CD14-positive monocyte (primary cell): ENCODE results near the gene ZNF335. TPM values are rescaled to one million over a fixed set of nuclear protein-coding genes. Genes with fewer than 3 reads are reported as not detected.

ENCODE experiments used
- DNase-seq, 3 donors: peaks; one replicate each; pipeline ENCODE4 v3.0.0-alpha.2; 2011 to 2022
- H2AFZ ChIP-seq: 2 replicates; pipeline ENCODE4 v1.6.0; 2012; ENCODE audit warnings: mild to moderate bottlenecking, low read depth, low read length, inconsistent platforms; ENCODE audit not compliant: insufficient read depth, poor library complexity, severe bottlenecking
- H3K27ac ChIP-seq, 2 donors: 1 replicate in 1 of 2; 2 replicates in 1 of 2; pipeline ENCODE4 v1.5.1; 2012 to 2013; ENCODE audit warnings: low read length in 2 of 2, control low read depth in 1 of 2, inconsistent platforms in 1 of 2, low read depth in 1 of 2, mild to moderate bottlenecking in 1 of 2
- H3K27me3 ChIP-seq, 2 donors: one replicate each; pipeline versions ENCODE4 v1.6.0 to v1.6.1; 2011 to 2013; ENCODE audit warnings: low read length in 2 of 2; ENCODE audit not compliant: control insufficient read depth in 2 of 2, insufficient read depth in 2 of 2
- H3K36me3 ChIP-seq, 2 donors: replicated peaks in 1 of 2; 1 replicate in 1 of 2; 2 replicates in 1 of 2; pipeline versions ENCODE4 v1.5.1 to v1.6.1; 2012 to 2013; ENCODE audit warnings: low read length in 2 of 2, control low read depth in 1 of 2, inconsistent platforms in 1 of 2, mild to moderate bottlenecking in 1 of 2; ENCODE audit not compliant: insufficient read depth in 2 of 2, control insufficient read depth in 1 of 2
- H3K4me1 ChIP-seq, 2 donors: 1 replicate in 1 of 2; 2 replicates in 1 of 2; pipeline versions ENCODE4 v1.5.1 to v1.6.1; 2012 to 2013; ENCODE audit warnings: low read length in 2 of 2, control low read depth in 1 of 2, inconsistent platforms in 1 of 2, mild to moderate bottlenecking in 1 of 2, moderate library complexity in 1 of 2; ENCODE audit not compliant: insufficient read depth in 2 of 2, control insufficient read depth in 1 of 2
- H3K4me2 ChIP-seq: replicated peaks from 2 replicates; pipeline ENCODE3; 2012; ENCODE audit warnings: low read length, moderate library complexity, mild to moderate bottlenecking; ENCODE audit not compliant: poor library complexity, severe bottlenecking; ENCODE audit errors: extremely low read depth
- H3K4me3 ChIP-seq, 3 experiments: fragments of 200-600 bp in 1 of 3; sonication (generic) in 1 of 3; replicated peaks in 1 of 3; 1 replicate in 2 of 3; 2 replicates in 1 of 3; pipeline ENCODE4 v1.5.1; 2011 to 2013; ENCODE audit warnings: low read length in 3 of 3, mild to moderate bottlenecking in 3 of 3, control low read depth in 2 of 3, low read depth in 2 of 3, inconsistent platforms in 1 of 3, moderate library complexity in 1 of 3
- H3K79me2 ChIP-seq: 2 replicates; pipeline ENCODE4 v1.6.0; 2012; ENCODE audit warnings: mild to moderate bottlenecking, control low read depth, inconsistent platforms, low read length, moderate library complexity; ENCODE audit not compliant: insufficient read depth
- H3K9ac ChIP-seq: 2 replicates; pipeline ENCODE4 v1.6.0; 2017; ENCODE audit warnings: low read length, mild to moderate bottlenecking; ENCODE audit not compliant: insufficient read depth, poor library complexity, severe bottlenecking
- H3K9me3 ChIP-seq, 2 donors: replicated peaks in 1 of 2; 1 replicate in 1 of 2; 2 replicates in 1 of 2; pipeline versions ENCODE4 v1.5.1 to v1.6.1; 2012 to 2013; ENCODE audit warnings: low read length in 2 of 2, control low read depth in 1 of 2; ENCODE audit not compliant: control insufficient read depth in 1 of 2, insufficient read depth in 1 of 2
- H4K20me1 ChIP-seq: 2 replicates; pipeline ENCODE4 v1.6.0; 2012; ENCODE audit warnings: mild to moderate bottlenecking, low read length, control low read depth, moderate library complexity; ENCODE audit not compliant: insufficient read depth
- H3K27ac Mint-ChIP-seq, 7 donors: one replicate each; pipeline ENCODE4 v1.8.0; 2020; ENCODE audit warnings: mild to moderate bottlenecking in 7 of 7, mixed read lengths in 7 of 7, moderate library complexity in 6 of 7, inconsistent platforms in 2 of 7
- H3K27me3 Mint-ChIP-seq, 3 donors: one replicate each; pipeline ENCODE4 v1.8.0; 2021 to 2022; ENCODE audit warnings: low read depth in 3 of 3, mild to moderate bottlenecking in 3 of 3, mixed read lengths in 3 of 3, moderate library complexity in 3 of 3, inconsistent platforms in 1 of 3
- H3K36me3 Mint-ChIP-seq, 2 donors: one replicate each; pipeline ENCODE4 v1.8.0; 2020; ENCODE audit warnings: mixed read lengths in 2 of 2, inconsistent platforms in 1 of 2, mild to moderate bottlenecking in 1 of 2
- H3K4me1 Mint-ChIP-seq: one replicate; pipeline ENCODE4 v1.8.0; 2020; ENCODE audit warnings: mild to moderate bottlenecking, mixed read lengths
- H3K4me3 Mint-ChIP-seq, 2 donors: one replicate each; pipeline ENCODE4 v1.8.0; 2020; ENCODE audit warnings: mild to moderate bottlenecking in 2 of 2, mixed read lengths in 2 of 2, moderate library complexity in 1 of 2
- H3K9me3 Mint-ChIP-seq, 7 donors: one replicate each; pipeline ENCODE4 v1.8.0; 2020 to 2022; ENCODE audit warnings: mixed read lengths in 7 of 7, mild to moderate bottlenecking in 6 of 7, moderate library complexity in 6 of 7, inconsistent platforms in 2 of 7
- WGBS: methylation state at CpG from one replicate; pipeline ENCODE4 v1.1.5; 2013; ENCODE audit warnings: missing lambda C conversion rate; ENCODE audit not compliant: insufficient coverage; 5-methylcytosine and 5-hydroxymethylcytosine counted together
- intact Hi-C, 2 donors: fragments of 100-400 bp; cut with micrococcal nuclease; formaldehyde crosslinking; loops; one replicate each; pipeline versions ENCODE4 v1.15.0 to v1.15.1; 2023
- polyA plus RNA-seq, 3 donors: library from polyadenylated mRNA; depleted of rRNA in 1 of 3; unstranded in 2 of 3; stranded (reverse) in 1 of 3; fragments of 300-500 nt in 2 of 3; fragments of >200 nt in 1 of 3; fragmentation: Illumina TruSeq in 2 of 3; gene quantifications; 1 replicate in 2 of 3; 2 replicates in 1 of 3; pipeline ENCODE4 v1.2.3, GENCODE V29; 2012 to 2021
- TF ChIP-seq, protein P1 (sequence below): fragments of 200-600 bp; IDR thresholded peaks from one replicate; pipeline ENCODE4 v1.8.0; 2022; ENCODE audit warnings: antibody characterized with exemption, mild to moderate bottlenecking

Gene ZNF335
- polyA plus RNA-seq, 3 donors, result 2.7 to 39.6 (median 3.1) TPM

GRCh38 chr20:45971425-45971674, 653 bp downstream of the ZNF335 start:
- peak overlapping the region; percentile 77 for H2AFZ ChIP-seq

DNA sequence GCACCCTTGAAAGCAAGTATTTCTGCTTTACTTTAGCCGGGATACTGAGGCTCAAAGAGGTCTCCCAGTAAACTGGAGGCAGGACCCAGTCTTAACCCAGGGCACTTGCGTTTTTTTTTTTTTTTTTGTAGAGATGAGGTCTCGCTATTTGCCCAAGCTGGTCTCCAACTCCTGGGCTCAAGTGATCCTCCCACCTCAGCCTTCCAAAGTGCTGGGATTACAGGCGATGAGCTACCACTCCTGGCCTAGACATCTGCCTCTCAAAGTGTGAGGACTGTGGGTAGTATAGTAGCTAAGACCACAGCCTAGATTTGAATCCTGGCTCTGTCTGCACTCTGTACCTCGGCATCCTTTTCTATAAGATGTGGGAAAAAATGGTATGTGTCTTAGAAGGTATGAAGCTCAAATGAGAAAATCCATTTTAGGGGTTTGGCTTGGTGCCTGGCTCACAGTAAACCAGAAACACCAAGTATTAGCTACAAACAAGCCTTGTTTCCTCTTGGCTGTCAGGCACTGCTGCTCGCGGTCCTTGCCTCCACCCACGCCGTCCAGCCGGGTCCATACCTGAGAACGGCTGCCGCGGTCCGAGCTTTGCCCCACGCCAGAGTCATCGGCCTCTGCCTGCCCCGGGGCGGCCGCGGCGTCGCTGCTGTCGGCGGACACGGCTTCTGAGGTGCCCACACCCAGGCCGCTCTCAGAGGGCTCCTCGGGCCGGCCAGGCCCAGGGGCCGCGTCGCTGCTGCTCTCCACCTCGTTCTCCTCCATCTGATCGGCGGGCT, 1.2 kb downstream of the ZNF335 start:
- TF ChIP-seq, protein P1, sequence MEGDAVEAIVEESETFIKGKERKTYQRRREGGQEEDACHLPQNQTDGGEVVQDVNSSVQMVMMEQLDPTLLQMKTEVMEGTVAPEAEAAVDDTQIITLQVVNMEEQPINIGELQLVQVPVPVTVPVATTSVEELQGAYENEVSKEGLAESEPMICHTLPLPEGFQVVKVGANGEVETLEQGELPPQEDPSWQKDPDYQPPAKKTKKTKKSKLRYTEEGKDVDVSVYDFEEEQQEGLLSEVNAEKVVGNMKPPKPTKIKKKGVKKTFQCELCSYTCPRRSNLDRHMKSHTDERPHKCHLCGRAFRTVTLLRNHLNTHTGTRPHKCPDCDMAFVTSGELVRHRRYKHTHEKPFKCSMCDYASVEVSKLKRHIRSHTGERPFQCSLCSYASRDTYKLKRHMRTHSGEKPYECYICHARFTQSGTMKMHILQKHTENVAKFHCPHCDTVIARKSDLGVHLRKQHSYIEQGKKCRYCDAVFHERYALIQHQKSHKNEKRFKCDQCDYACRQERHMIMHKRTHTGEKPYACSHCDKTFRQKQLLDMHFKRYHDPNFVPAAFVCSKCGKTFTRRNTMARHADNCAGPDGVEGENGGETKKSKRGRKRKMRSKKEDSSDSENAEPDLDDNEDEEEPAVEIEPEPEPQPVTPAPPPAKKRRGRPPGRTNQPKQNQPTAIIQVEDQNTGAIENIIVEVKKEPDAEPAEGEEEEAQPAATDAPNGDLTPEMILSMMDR, result no peak
- intact Hi-C loops, result loop anchor here in 1 of 2 donors (5.0 kb wide), 3 partner anchors 59 to 159 kb away; partner anchors contain the start of genes NCOA5, PLTP and UBE2C
- Mint-ChIP-seq H3K27ac (peak overlapping the region; percentile 90 to 100 (median 100)), H3K4me1 (peaks cover 37% of the 10 kb centered on the region), H3K27me3 (no peaks in the 10 kb centered on the region), H3K36me3 (peaks cover 26 to 37% of the 10 kb centered on the region in 2 donors), H3K4me3 (peak overlapping the region; percentile 83 to 88), H3K9me3 (no peaks in the 10 kb centered on the region)
- H2AFZ ChIP-seq, result peak overlapping the region; percentile 77
- H3K9ac ChIP-seq, result peak overlapping the region; percentile 98
- peak overlapping the region; percentile 84 for H3K4me2 ChIP-seq
- peaks cover 45 to 47% of the 10 kb centered on the region in 2 donors for H3K4me1 ChIP-seq
- peaks cover 30% of the 10 kb centered on the region for H4K20me1 ChIP-seq
- H3K27me3 ChIP-seq, result no peaks in the 10 kb centered on the region
- WGBS, result 17% methylated on average over 31 of the region's 34 CpGs
- peak overlapping the region; percentile 97 to 99 for H3K27ac ChIP-seq
- H3K36me3 ChIP-seq, result peaks cover 29 to 37% of the 10 kb centered on the region in 2 donors
- no peaks in the 10 kb centered on the region for H3K9me3 ChIP-seq
- peak overlapping the region; percentile 90 to 96 (median 96) for H3K4me3 ChIP-seq
- no peak for DNase-seq
- peaks cover 35% of the 10 kb centered on the region for H3K79me2 ChIP-seq

More at GRCh38 chr20:45971425-45971674, 653 bp downstream of the ZNF335 start:
- Histone ChIP-seq H3K27me3 (no peaks in the 10 kb centered on the region), H3K4me3 (peak overlapping the region; percentile 90 to 96 (median 96)), H3K4me2 (peak overlapping the region; percentile 84), H3K4me1 (peaks cover 45 to 47% of the 10 kb centered on the region in 2 donors), H4K20me1 (peaks cover 30% of the 10 kb centered on the region), H3K79me2 (peaks cover 35% of the 10 kb centered on the region), H3K9me3 (no peaks in the 10 kb centered on the region), H3K9ac (peak overlapping the region; percentile 98), H3K27ac (peak overlapping the region; percentile 97 to 99), H3K36me3 (peaks cover 27 to 32% of the 10 kb centered on the region in 2 donors)
- peak overlapping the region; percentile 83 to 88 for H3K4me3 Mint-ChIP-seq
- H3K4me1 Mint-ChIP-seq, result peaks cover 37% of the 10 kb centered on the region
- H3K27me3 Mint-ChIP-seq, result no peaks in the 10 kb centered on the region
- no peak for DNase-seq
- H3K9me3 Mint-ChIP-seq, result no peaks in the 10 kb centered on the region
- TF ChIP-seq, protein P1, result no peak
- WGBS, result 2% methylated on average over 14 of the region's 14 CpGs
- peaks cover 23 to 32% of the 10 kb centered on the region in 2 donors for H3K36me3 Mint-ChIP-seq
- intact Hi-C loops, result loop anchor here in 1 of 2 donors (5.0 kb wide), 3 partner anchors 59 to 159 kb away; partner anchors contain the start of genes NCOA5, PLTP and UBE2C
- peak overlapping the region; percentile 90 to 100 (median 100) for H3K27ac Mint-ChIP-seq
